Liver (tissue), 3 donors: Measurements from ENCODE around the gene RALGAPA2.

Experiments
- CTCF ChIP-seq: fragments of 150-350 bp; IDR thresholded peaks from 2 replicates; pipeline ENCODE4 v1.5.1; 2017; ENCODE audit warnings: improper control_type of control experiment, low read depth, low read length; ENCODE audit not compliant: missing input control
- EGR1 ChIP-seq, 2 donors: IDR thresholded peaks; 2 replicates each; pipeline ENCODE4 v1.6.1; 2016 to 2018; ENCODE audit warnings: antibody characterized with exemption in 2 of 2, low read depth in 2 of 2
- FOXA1 ChIP-seq: IDR thresholded peaks from 2 replicates; pipeline ENCODE4 v1.6.1; 2016; ENCODE audit warnings: antibody characterized with exemption
- GABPA ChIP-seq, 2 donors: IDR thresholded peaks in 1 of 2; conservative IDR thresholded peaks in 1 of 2; 2 replicates each; pipeline ENCODE4 v1.6.1; 2016; ENCODE audit warnings: antibody characterized with exemption in 2 of 2, mild to moderate bottlenecking in 1 of 2, moderate library complexity in 1 of 2
- HNF4A ChIP-seq, 2 donors: conservative IDR thresholded peaks; 2 replicates each; pipeline ENCODE4 v1.6.1; 2016; ENCODE audit warnings: antibody characterized with exemption in 2 of 2, mild to moderate bottlenecking in 2 of 2
- JUND ChIP-seq, 2 donors: IDR thresholded peaks; 2 replicates each; pipeline ENCODE4 v1.6.1; 2016; ENCODE audit warnings: antibody characterized with exemption in 2 of 2
- MAX ChIP-seq: IDR thresholded peaks from 2 replicates; pipeline ENCODE4 v1.6.1; 2016; ENCODE audit warnings: antibody characterized with exemption
- RAD21 ChIP-seq, 2 donors: IDR thresholded peaks; 2 replicates each; pipeline ENCODE4 v1.6.1; 2016; ENCODE audit warnings: antibody characterized with exemption in 2 of 2, mild to moderate bottlenecking in 2 of 2
- REST ChIP-seq: IDR thresholded peaks from 2 replicates; pipeline ENCODE4 v1.6.1; 2016; ENCODE audit warnings: antibody characterized with exemption, mild to moderate bottlenecking
- RXRA ChIP-seq, 2 donors: IDR thresholded peaks; 2 replicates each; pipeline ENCODE4 v1.6.1; 2017 to 2018; ENCODE audit warnings: antibody characterized with exemption in 2 of 2, mild to moderate bottlenecking in 1 of 2
- SP1 ChIP-seq: IDR thresholded peaks from 2 replicates; pipeline ENCODE4 v1.6.1; 2018; ENCODE audit warnings: antibody characterized with exemption, mild to moderate bottlenecking
- TAF1 ChIP-seq: conservative IDR thresholded peaks from 2 replicates; pipeline ENCODE4 v1.6.1; 2016; ENCODE audit warnings: antibody characterized with exemption, mild to moderate bottlenecking
- YY1 ChIP-seq: IDR thresholded peaks from 2 replicates; pipeline ENCODE4 v1.6.1; 2016; ENCODE audit warnings: antibody characterized with exemption, mild to moderate bottlenecking
- ZBTB33 ChIP-seq: IDR thresholded peaks from 2 replicates; pipeline ENCODE4 v1.6.1; 2016; ENCODE audit warnings: antibody characterized with exemption
- donor health status: healthy.
- donor health status: healthy.

- TF ChIP-seq RAD21 (IDR thresholded peaks at IDR 0.05) (no peak), CTCF (no peak), ZBTB33 (no peak), YY1 (no peak), GABPA (IDR thresholded peaks at IDR 0.05 in 1 of 2, conservative IDR thresholded peaks at IDR 0.05 in 1 of 2) (no peak), REST (no peak), JUND (IDR thresholded peaks at IDR 0.05) (no peak), RXRA (IDR thresholded peaks at IDR 0.05) (no peak), HNF4A (conservative IDR thresholded peaks at IDR 0.05) (no peak), MAX (no peak), TAF1 (no peak), FOXA1 (no peak), EGR1 (IDR thresholded peaks at IDR 0.05; ENCODE audit: low read depth in 2 of 2) (no peak), SP1 (no peak)
Measured at GRCh38 chr20:20525756-20526155, 186.7 kb downstream of the RALGAPA2 start.
